A673 (cell line): Measurements from ENCODE around the gene AJUBA.

Source experiments
- CTCF ChIP-seq: fragments of 300-800, 200-600 bp; sonication (generic); conservative IDR thresholded peaks from 2 replicates; pipeline ENCODE4 v1.5.1; 2017; ENCODE audit warnings: low read depth, mild to moderate bottlenecking, antibody characterized with exemption, low read length, moderate library complexity, mixed read lengths
- EZH2 ChIP-seq: fragments of 200-600 bp; sonication (generic); IDR thresholded peaks from 2 replicates; pipeline ENCODE4 v1.6.1; 2017; ENCODE audit warnings: borderline replicate concordance, low read depth, mild to moderate bottlenecking, mixed read lengths, antibody characterized with exemption, low read length; ENCODE audit not compliant: poor library complexity, severe bottlenecking

- TF ChIP-seq CTCF = no peak
- no peak for TF ChIP-seq EZH2
These were observed 53.0 kb downstream of the AJUBA start, which contains the start of gene PRMT5 for GRCh38 chr14:22929104-22929960.
